Neuron (in vitro differentiated cells): ENCODE data around the gene RPS24.
"Not testable (repeated sequence)": the region's sequence is repeated elsewhere in the genome, so short reads cannot be mapped to it uniquely, and the experiment has no call there.

Source experiments
- H2AFZ ChIP-seq: one replicate; pipeline ENCODE4 v1.6.1; 2013; ENCODE audit warnings: low read depth, mild to moderate bottlenecking, inconsistent platforms, low read length, moderate library complexity
- H3K27me3 ChIP-seq: one replicate; pipeline ENCODE4 v1.6.1; 2013; ENCODE audit warnings: low read length; ENCODE audit not compliant: insufficient read depth
- H3K36me3 ChIP-seq: one replicate; pipeline ENCODE4 v1.6.1; 2013; ENCODE audit warnings: low read length; ENCODE audit not compliant: insufficient read depth
- H3K4me1 ChIP-seq: one replicate; pipeline ENCODE4 v1.6.1; 2013; ENCODE audit warnings: low read length; ENCODE audit not compliant: insufficient read depth
- H3K4me3 ChIP-seq: 2 replicates; pipeline ENCODE4 v1.5.1; 2013; ENCODE audit warnings: mild to moderate bottlenecking, low read length, moderate library complexity
- H3K9me3 ChIP-seq: one replicate; pipeline ENCODE4 v1.6.1; 2013; ENCODE audit warnings: low read length

Gene RPS24

GRCh38 chr10:78046711-78047269, 13.1 kb downstream of the RPS24 start:
- Histone ChIP-seq H3K27me3 (no peaks in the 10 kb centered on the region), H2AFZ (no peak overlapping the region), H3K9me3 (no peaks in the 10 kb centered on the region), H3K36me3 (peaks cover 5% of the 10 kb centered on the region), H3K4me1 (peaks cover 7% of the 10 kb centered on the region), H3K4me3 (no peak overlapping the region)

GRCh38 chr10:78047314-78047891, 13.7 kb downstream of the RPS24 start:
- H3K9me3 ChIP-seq = no peaks in the 10 kb centered on the region
- no peaks in the 10 kb centered on the region for H3K36me3 ChIP-seq
- no peak overlapping the region for H2AFZ ChIP-seq

GRCh38 chr10:78049851-78050250, 16.2 kb downstream of the RPS24 start:
- H3K27me3 ChIP-seq = no peaks in the 10 kb centered on the region
- H3K4me3 ChIP-seq = no peak overlapping the region
- H2AFZ ChIP-seq = no peak overlapping the region
- no peaks in the 10 kb centered on the region for H3K36me3 ChIP-seq
- no peaks in the 10 kb centered on the region for H3K9me3 ChIP-seq
- peaks cover 7% of the 10 kb centered on the region for H3K4me1 ChIP-seq

More at GRCh38 chr10:78047314-78047891, 13.7 kb downstream of the RPS24 start:
- Histone ChIP-seq H3K4me1 (peaks cover 7% of the 10 kb centered on the region), H3K4me3 (no peak overlapping the region), H3K27me3 (no peaks in the 10 kb centered on the region)

GRCh38 chr10:78053211-78053868, 19.7 kb downstream of the RPS24 start:
- no peak overlapping the region for H3K4me3 ChIP-seq
- no peaks in the 10 kb centered on the region for H3K36me3 ChIP-seq
- no peaks in the 10 kb centered on the region for H3K27me3 ChIP-seq
- no peak overlapping the region for H2AFZ ChIP-seq
- H3K9me3 ChIP-seq = no peaks in the 10 kb centered on the region
- H3K4me1 ChIP-seq = no peaks in the 10 kb centered on the region

GRCh38 chr10:78058562-78058961, 24.9 kb downstream of the RPS24 start:
- no peaks in the 10 kb centered on the region for H3K9me3 ChIP-seq
- H3K4me3 ChIP-seq = no peak overlapping the region
- H3K4me1 ChIP-seq = no peaks in the 10 kb centered on the region
- no peaks in the 10 kb centered on the region for H3K27me3 ChIP-seq
- H2AFZ ChIP-seq = no peak overlapping the region
- H3K36me3 ChIP-seq = no peaks in the 10 kb centered on the region

- Histone ChIP-seq H3K4me3 (no peak overlapping the region), H3K27me3 (no peaks in the 10 kb centered on the region), H3K4me1 (no peaks in the 10 kb centered on the region), H3K9me3 (no peaks in the 10 kb centered on the region), H3K36me3 (no peaks in the 10 kb centered on the region), H2AFZ (no peak overlapping the region)
These were observed 26.4 kb downstream of the RPS24 start for GRCh38 chr10:78059906-78060702.

- Histone ChIP-seq H3K36me3 (no peaks in the 10 kb centered on the region), H3K9me3 (no peaks in the 10 kb centered on the region), H3K4me3 (no peak overlapping the region), H3K27me3 (no peaks in the 10 kb centered on the region), H3K4me1 (no peaks in the 10 kb centered on the region), H2AFZ (no peak overlapping the region)
These were observed 28.6 kb downstream of the RPS24 start for GRCh38 chr10:78062296-78062695.

- no peaks in the 10 kb centered on the region for H3K9me3 ChIP-seq
- H2AFZ ChIP-seq = no peak overlapping the region
- H3K4me3 ChIP-seq = no peak overlapping the region
- no peaks in the 10 kb centered on the region for H3K27me3 ChIP-seq
- no peaks in the 10 kb centered on the region for H3K36me3 ChIP-seq
- H3K4me1 ChIP-seq = no peaks in the 10 kb centered on the region
These were observed 29.6 kb downstream of the RPS24 start for GRCh38 chr10:78063236-78063635.

GRCh38 chr10:78064919-78065318, 31.3 kb downstream of the RPS24 start:
- not testable (repeated sequence) for H3K27me3 ChIP-seq, H3K9me3 ChIP-seq, H3K4me1 ChIP-seq, H3K4me3 ChIP-seq, H3K36me3 ChIP-seq, H2AFZ ChIP-seq

- Histone ChIP-seq H3K9me3 (no peaks in the 10 kb centered on the region), H3K4me1 (no peaks in the 10 kb centered on the region), H3K36me3 (no peaks in the 10 kb centered on the region), H3K4me3 (no peak overlapping the region), H3K27me3 (peaks cover 6% of the 10 kb centered on the region), H2AFZ (no peak overlapping the region)
These were observed 31.9 kb downstream of the RPS24 start for GRCh38 chr10:78065611-78066010.

GRCh38 chr10:78066012-78066411, 32.3 kb downstream of the RPS24 start:
- peaks cover 6% of the 10 kb centered on the region for H3K27me3 ChIP-seq
- H3K9me3 ChIP-seq = no peaks in the 10 kb centered on the region
- H3K4me1 ChIP-seq = no peaks in the 10 kb centered on the region
- no peak overlapping the region for H2AFZ ChIP-seq
- no peaks in the 10 kb centered on the region for H3K36me3 ChIP-seq
- H3K4me3 ChIP-seq = no peak overlapping the region

- Histone ChIP-seq H3K9me3 (no peaks in the 10 kb centered on the region), H3K4me1 (no peaks in the 10 kb centered on the region), H3K36me3 (no peaks in the 10 kb centered on the region), H3K27me3 (peaks cover 6% of the 10 kb centered on the region), H3K4me3 (no peak overlapping the region), H2AFZ (no peak overlapping the region)
These were observed 33.2 kb downstream of the RPS24 start for GRCh38 chr10:78066728-78067430.

GRCh38 chr10:78069151-78069550, 35.5 kb downstream of the RPS24 start:
- Histone ChIP-seq H3K4me1 (no peaks in the 10 kb centered on the region), H3K27me3 (peaks cover 6% of the 10 kb centered on the region), H3K36me3 (no peaks in the 10 kb centered on the region), H3K4me3 (no peak overlapping the region), H2AFZ (no peak overlapping the region), H3K9me3 (no peaks in the 10 kb centered on the region)
